ENCODE data around the gene FIZ1.

Gene FIZ1

GRCh38 chr19:55546011-55546410 is 53.3 kb downstream of the FIZ1 start:
- DNase-seq (ENCODE audit: low read depth): no peak
- no peak for TF ChIP-seq CTCF (conservative IDR thresholded peaks at IDR 0.05; ENCODE audit: low read length)
- no peak overlapping the region for H3K4me3 ChIP-seq (ENCODE audit: low read length)

- H3K4me3 ChIP-seq (ENCODE audit: low read length): no peak within 1 kb of the TSS
- no peak for TF ChIP-seq CTCF (conservative IDR thresholded peaks at IDR 0.05; ENCODE audit: low read length)
- DNase-seq (ENCODE audit: low read depth): no peak
Measured at GRCh38 chr19:55545443-55545842, 53.9 kb downstream of the FIZ1 start, which contains the start of gene SBK3. TSS of gene SBK3 (minus strand) at chr19:55545543. CDS start at chr19:55545543, 0 bp downstream.

GRCh38 chr19:55544776-55545439 is 54.4 kb downstream of the FIZ1 start:
- no peak for DNase-seq (ENCODE audit: low read depth)
- no peak overlapping the region for H3K4me3 ChIP-seq (ENCODE audit: low read length)

GRCh38 chr19:55544014-55544413 is 55.3 kb downstream of the FIZ1 start:
- no peak overlapping the region for H3K4me3 ChIP-seq (ENCODE audit: low read length)
- TF ChIP-seq CTCF (conservative IDR thresholded peaks at IDR 0.05; ENCODE audit: low read length): no peak
- DNase-seq (ENCODE audit: low read depth): no peak

More at GRCh38 chr19:55544776-55545439, 54.4 kb downstream of the FIZ1 start:
- no peak for TF ChIP-seq CTCF (conservative IDR thresholded peaks at IDR 0.05; ENCODE audit: low read length)

- DNase-seq (ENCODE audit: low read depth): no peak
- TF ChIP-seq CTCF (conservative IDR thresholded peaks at IDR 0.05; ENCODE audit: low read length): no peak
- no peak overlapping the region for H3K4me3 ChIP-seq (ENCODE audit: low read length)
Measured at GRCh38 chr19:55543567-55543966, 55.8 kb downstream of the FIZ1 start.

- TF ChIP-seq CTCF (conservative IDR thresholded peaks at IDR 0.05; ENCODE audit: low read length): no peak
Measured at GRCh38 chr19:55542292-55542855, 56.9 kb downstream of the FIZ1 start.

More at GRCh38 chr19:55542292-55542855, 56.9 kb downstream of the FIZ1 start:
- no peak for DNase-seq (ENCODE audit: low read depth)
- no peak overlapping the region for H3K4me3 ChIP-seq (ENCODE audit: low read length)
